Activated B cell treated with CpG ODN at 0.5 μM for 24 hours (primary cell): ENCODE measurements around the gene PCDHGA6. TPM values are rescaled to one million over a fixed set of nuclear protein-coding genes. Genes with fewer than 3 reads are reported as not detected.
A peak's percentile ranks its signal among the peaks of the same experiment; 100 is the strongest.

Experiments used
- ATAC-seq: fragments of 200-7000 bp; cut with Tn5 transposase; one replicate; pipeline ENCODE4 v1.10.0; 2021; ENCODE audit warnings: low read depth, mild to moderate bottlenecking, moderate library complexity
- CTCF ChIA-PET: fragments of 350-600 bp; sonication (Branson Sonifier 250); formaldehyde crosslinking; loops from one replicate; lab custom pipeline; 2021; ENCODE audit warnings: antibody characterized with exemption; lab: Charles Lee
- POLR2A ChIA-PET: fragments of 350-600 bp; sonication (Branson Sonifier 250); formaldehyde crosslinking; loops from one replicate; lab custom pipeline; 2021; ENCODE audit warnings: antibody characterized with exemption; lab: Charles Lee
- DNase-seq: peaks from one replicate; pipeline ENCODE4 v3.0.0; 2022
- H3K27ac Mint-ChIP-seq: one replicate; pipeline ENCODE4 v1.8.0; 2020; ENCODE audit warnings: mixed read lengths
- H3K27me3 Mint-ChIP-seq: one replicate; pipeline ENCODE4 v1.8.0; 2021; ENCODE audit warnings: mixed read lengths
- H3K36me3 Mint-ChIP-seq: one replicate; pipeline ENCODE4 v1.8.0; 2021; ENCODE audit warnings: low read depth, mixed read lengths
- H3K4me1 Mint-ChIP-seq: one replicate; pipeline ENCODE4 v1.8.0; 2021; ENCODE audit warnings: mixed read lengths
- H3K4me3 Mint-ChIP-seq: one replicate; pipeline ENCODE4 v1.8.0; 2020; ENCODE audit warnings: mild to moderate bottlenecking, mixed read lengths
- H3K9me3 Mint-ChIP-seq: one replicate; pipeline ENCODE4 v1.8.0; 2020; ENCODE audit warnings: mixed read lengths
- CTCF ChIP-seq: fragments of 200-600 bp; IDR thresholded peaks from one replicate; pipeline ENCODE4 v1.8.0; 2022; ENCODE audit warnings: antibody characterized with exemption, mild to moderate bottlenecking
- intact Hi-C: fragments of 100-400 bp; cut with micrococcal nuclease; formaldehyde crosslinking; loops from one replicate; pipeline ENCODE4 v1.15.1; 2024
- total RNA-seq: library from RNA; stranded (reverse); gene quantifications from 2 replicates; pipeline ENCODE4 v1.2.3, GENCODE V29; 2022

Gene PCDHGA6
- total RNA-seq, 1 donor from 2014 or later: 2.3 TPM

- intact Hi-C loops: no loop called here
- no peak for TF ChIP-seq CTCF
- H3K27me3 Mint-ChIP-seq: peaks cover 59% of the 10 kb centered on the region
- peaks cover 2% of the 10 kb centered on the region for H3K36me3 Mint-ChIP-seq
- H3K4me3 Mint-ChIP-seq: no peak overlapping the region
- no peak overlapping the region for H3K27ac Mint-ChIP-seq
- DNase-seq: no peak
- ChIA-PET POLR2A (no interaction called here), CTCF (interaction anchor here (1.3 kb wide), 1 partner anchor 208 kb away, joined by 5 read pairs; no protein-coding TSS in a partner anchor)
- H3K4me1 Mint-ChIP-seq: no peaks in the 10 kb centered on the region
- ATAC-seq: no peak
- peaks cover 19% of the 10 kb centered on the region for H3K9me3 Mint-ChIP-seq
These were observed 18.1 kb upstream of the PCDHGA6 start for GRCh38 chr5:141355641-141356040.

- intact Hi-C loops: no loop called here
- ChIA-PET POLR2A (no interaction called here), CTCF (interaction anchor here (1.3 kb wide), 1 partner anchor 208 kb away, joined by 5 read pairs; no protein-coding TSS in a partner anchor)
- Mint-ChIP-seq H3K9me3 (peaks cover 22% of the 10 kb centered on the region), H3K27me3 (peaks cover 60% of the 10 kb centered on the region), H3K4me3 (no peak overlapping the region), H3K36me3 (peaks cover 4% of the 10 kb centered on the region), H3K4me1 (no peaks in the 10 kb centered on the region), H3K27ac (no peak overlapping the region)
- DNase-seq (no peak), ATAC-seq (no peak)
- TF ChIP-seq CTCF: no peak
These were observed 17.6 kb upstream of the PCDHGA6 start for GRCh38 chr5:141356133-141356532.

- Mint-ChIP-seq H3K27me3 (peaks cover 60% of the 10 kb centered on the region), H3K36me3 (peaks cover 7% of the 10 kb centered on the region), H3K9me3 (peaks cover 25% of the 10 kb centered on the region), H3K4me3 (no peak overlapping the region), H3K27ac (no peak overlapping the region), H3K4me1 (no peaks in the 10 kb centered on the region)
- intact Hi-C loops: no loop called here
- DNase-seq: no peak
- CTCF ChIA-PET: no interaction called here
- ATAC-seq: no peak
- no peak for TF ChIP-seq CTCF
- POLR2A ChIA-PET: no interaction called here
These were observed 16.7 kb upstream of the PCDHGA6 start for GRCh38 chr5:141356950-141357349.

- H3K9me3 Mint-ChIP-seq: peaks cover 39% of the 10 kb centered on the region
- DNase-seq (no peak), ATAC-seq (no peak)
- peaks cover 12% of the 10 kb centered on the region for H3K36me3 Mint-ChIP-seq
- ChIA-PET CTCF (interaction anchor here (0.6 to 1.1 kb wide), 2 partner anchors 164 to 204 kb away, joined by 3 read pairs; no protein-coding TSS in a partner anchor), POLR2A (no interaction called here)
- H3K4me1 Mint-ChIP-seq: peaks cover 8% of the 10 kb centered on the region
- peaks cover 59% of the 10 kb centered on the region for H3K27me3 Mint-ChIP-seq
- intact Hi-C loops: loop anchor here (1.0 to 5.0 kb wide), 2 partner anchors 33 to 204 kb away; no protein-coding TSS in a partner anchor
- peak within 1 kb of the TSS; percentile 60 for H3K27ac Mint-ChIP-seq
- H3K4me3 Mint-ChIP-seq: peak within 1 kb of the TSS; percentile 79
- TF ChIP-seq CTCF: no peak
These were observed 13.8 kb upstream of the PCDHGA6 start, which contains the start of gene PCDHGB2 for GRCh38 chr5:141359790-141360426. Gene PCDHGB2 (plus strand): TSS chr5:141359994. CDS start chr5:141360136, 142 bp downstream.

- TF ChIP-seq CTCF: no peak
- Mint-ChIP-seq H3K36me3 (peaks cover 17% of the 10 kb centered on the region), H3K27me3 (peaks cover 58% of the 10 kb centered on the region), H3K4me1 (peaks cover 8% of the 10 kb centered on the region), H3K27ac (no peak overlapping the region), H3K4me3 (no peak overlapping the region), H3K9me3 (peaks cover 42% of the 10 kb centered on the region)
- CTCF ChIA-PET: interaction anchor here (0.6 to 1.1 kb wide), 2 partner anchors 164 to 203 kb away, joined by 3 read pairs; no protein-coding TSS in a partner anchor
- intact Hi-C loops: loop anchor here (1.0 to 5.0 kb wide), 2 partner anchors 33 to 204 kb away; no protein-coding TSS in a partner anchor
- ATAC-seq (no peak), DNase-seq (no peak)
- POLR2A ChIA-PET: no interaction called here
These were observed 13.0 kb upstream of the PCDHGA6 start for GRCh38 chr5:141360685-141361084.
